K562 (cell line): ENCODE results near the gene SYT3. TPM values are rescaled to one million over a fixed set of nuclear protein-coding genes. Genes with fewer than 3 reads are reported as not detected.

Source experiments
- ARHGAP35 ChIP-seq: fragments of 450-650 bp; IDR thresholded peaks from 2 replicates; pipeline ENCODE4 v1.6.1; 2018; ENCODE audit not compliant: partially characterized antibody
- BHLHE40 ChIP-seq: IDR thresholded peaks from 2 replicates; pipeline ENCODE4 v1.6.1; 2011; ENCODE audit warnings: low read length, improper control_type of control experiment
- BRCA1 ChIP-seq, 2 experiments: fragments of 450-650 bp in 1 of 2; sonication (generic) in 1 of 2; formaldehyde crosslinking in 1 of 2; IDR thresholded peaks; 2 replicates each; pipeline versions ENCODE4 v1.5.0 to v1.6.1; 2017 to 2020; ENCODE audit warnings: mild to moderate bottlenecking in 1 of 2, missing genetic modification reagents in 1 of 2
- CBFA2T3 ChIP-seq: fragments of 450-650 bp; IDR thresholded peaks from 2 replicates; pipeline ENCODE4 v1.6.1; 2017
- CREM ChIP-seq: IDR thresholded peaks from 2 replicates; pipeline ENCODE4 v1.6.1; 2014; ENCODE audit warnings: antibody characterized with exemption, low read depth
- HLTF ChIP-seq: fragments of 450-650 bp; IDR thresholded peaks from 2 replicates; pipeline ENCODE4 v1.6.1; 2016
- HMGXB4 ChIP-seq: sonication (generic); formaldehyde crosslinking; IDR thresholded peaks from 2 replicates; pipeline ENCODE4 v1.8.1; 2023; ENCODE audit warnings: mild to moderate bottlenecking, missing genetic modification reagents
- IFI16 ChIP-seq: fragments of 250-450 bp; sonication (Bioruptor Pico); IDR thresholded peaks from 2 replicates; pipeline ENCODE4 v2.1.2; 2022; ENCODE audit warnings: mild to moderate bottlenecking, inconsistent platforms
- MCM5 ChIP-seq: fragments of 450-650 bp; IDR thresholded peaks from 2 replicates; pipeline ENCODE4 v1.6.1; 2016; ENCODE audit warnings: low read depth
- MECOM ChIP-seq: fragments of 250-450 bp; sonication (Bioruptor Pico); IDR thresholded peaks from 2 replicates; pipeline ENCODE4 v1.8.0; 2022; ENCODE audit warnings: inconsistent platforms
- MEF2A ChIP-seq: IDR thresholded peaks from 2 replicates; pipeline ENCODE4 v1.6.1; 2011; ENCODE audit warnings: low read depth, mild to moderate bottlenecking, low read length, moderate library complexity; ENCODE audit not compliant: control insufficient read depth
- RBM34 ChIP-seq: fragments of 200-400 bp; formaldehyde crosslinking; IDR thresholded peaks from 2 replicates; pipeline ENCODE4 v1.6.1; 2018; ENCODE audit warnings: low read length, borderline replicate concordance; ENCODE audit not compliant: insufficient read depth
- SMAD1 ChIP-seq: fragments of 150-350 bp; IDR thresholded peaks from 2 replicates; pipeline ENCODE4 v1.6.1; 2014; ENCODE audit warnings: low read length, low read depth; ENCODE audit not compliant: partially characterized antibody
- STAT5B ChIP-seq: fragments of 250-450 bp; sonication (Bioruptor Pico); IDR thresholded peaks from 2 replicates; pipeline ENCODE4 v1.8.0; 2021; ENCODE audit warnings: mild to moderate bottlenecking, inconsistent platforms
- SUPT5H ChIP-seq: fragments of 450-650 bp; IDR thresholded peaks from 2 replicates; pipeline ENCODE4 v1.6.1; 2016
- TCFL5 ChIP-seq: fragments of 250-450 bp; sonication (Bioruptor Pico); conservative IDR thresholded peaks from 2 replicates; pipeline ENCODE4 v1.6.1; 2021; ENCODE audit warnings: mild to moderate bottlenecking, moderate library complexity, matching md5 sums
- TSC22D4 ChIP-seq: fragments of 450-650 bp; IDR thresholded peaks from 2 replicates; pipeline ENCODE4 v1.6.1; 2016; ENCODE audit warnings: missing genetic modification characterization, missing biosample characterization, control low read depth
- USF1 ChIP-seq: sonication (generic); formaldehyde crosslinking; IDR thresholded peaks from 2 replicates; pipeline ENCODE4 v1.9.0; 2022; ENCODE audit warnings: mild to moderate bottlenecking, missing genetic modification reagents
- YY1 ChIP-seq, 3 experiments: IDR thresholded peaks; 2 replicates each; pipeline ENCODE4 v1.6.1; 2011; ENCODE audit warnings: low read length in 2 of 3, mild to moderate bottlenecking in 2 of 3, moderate library complexity in 2 of 3, borderline replicate concordance in 1 of 3, control low read depth in 1 of 3, low read depth in 1 of 3; ENCODE audit not compliant: insufficient read depth in 3 of 3, insufficient replicate concordance in 2 of 3, control insufficient read depth in 1 of 3, insufficient read length in 1 of 3; ENCODE audit errors: extremely low read depth in 1 of 3
- ZBTB12 ChIP-seq: fragments of 250-450 bp; sonication (Bioruptor Pico); IDR thresholded peaks from 2 replicates; pipeline ENCODE4 v1.4.0; 2020
- ZBTB34 ChIP-seq: fragments of 250-450 bp; sonication (Bioruptor Pico); IDR thresholded peaks from 2 replicates; pipeline ENCODE4 v1.8.0; 2021; ENCODE audit warnings: mild to moderate bottlenecking, moderate library complexity
- ZBTB7A ChIP-seq: IDR thresholded peaks from 2 replicates; pipeline ENCODE4 v1.6.1; 2011; ENCODE audit warnings: low read depth, mild to moderate bottlenecking, low read length, moderate library complexity, borderline replicate concordance; ENCODE audit not compliant: control insufficient read depth
- ZEB2 ChIP-seq: fragments of 450-650 bp; IDR thresholded peaks from 2 replicates; pipeline ENCODE4 v1.6.1; 2016
- ZNF12 ChIP-seq: sonication (generic); formaldehyde crosslinking; IDR thresholded peaks from 2 replicates; pipeline ENCODE4 v1.4.0; 2020; ENCODE audit warnings: mild to moderate bottlenecking, missing genetic modification reagents
- ZNF175 ChIP-seq: fragments of 200-800 bp; sonication (Bioruptor generic); IDR thresholded peaks from 2 replicates; pipeline ENCODE4 v1.6.1; 2016; ENCODE audit warnings: low read depth, mild to moderate bottlenecking, missing genetic modification characterization, missing compliant biosample characterization
- ZNF589 ChIP-seq: fragments of 200-800 bp; sonication (Bioruptor generic); IDR thresholded peaks from 2 replicates; pipeline ENCODE4 v1.6.1; 2016; ENCODE audit warnings: low read depth, missing genetic modification characterization, missing compliant biosample characterization
- polyA plus RNA-seq, 8 experiments: library from polyadenylated mRNA; depleted of rRNA in 4 of 8; stranded (reverse) in 5 of 8; unstranded in 3 of 8; fragments of >200 nt; fragmentation: Nextera tagmentation in 2 of 8; fragmentation: Illumina TruSeq in 1 of 8; extraction: Ambion mirVana in 2 of 8; extraction: Trizol in 1 of 8; gene quantifications; 2 replicates each; pipeline versions ENCODE4 v1.2.1 to v1.2.3, GENCODE V29; 2011 to 2014; ENCODE audit warnings: inconsistent platforms in 1 of 8, missing spikeins in 1 of 8
- total RNA-seq, 7 experiments: library from RNA; depleted of rRNA in 6 of 7; stranded (reverse); fragments of >200 nt in 6 of 7; fragmentation: Illumina TruSeq in 2 of 7; extraction: Trizol in 2 of 7; gene quantifications; 2 replicates each; pipeline versions ENCODE4 v1.2.1 to v1.2.3, GENCODE V29; 2011 to 2021; ENCODE audit warnings: low replicate concordance in 1 of 7

The SYT3 gene
- total and polyA plus RNA-seq, 9 of the 15 experiments (the other 6 are each of a cell fraction or from before 2014, with no cell fraction given) = 0.36 to 2.0 (median 0.54) TPM; not detected in 2

GRCh38 chr19:50657222-50657669, 17.6 kb upstream of the SYT3 start (continued):
- TF ChIP-seq MECOM (no peak), ZBTB34 (no peak), STAT5B (CRISPR knock-in tag) (no peak), SMAD1 (no peak), ZBTB12 (CRISPR knock-in tag) (no peak), ZNF175 (CRISPR knock-in tag) (peak; percentile 73; the same call in 1 of the 2 replicates), TSC22D4 (tag) (no peak), MCM5 (no peak), ZNF12 (CRISPR knock-in tag) (no peak), IFI16 (CRISPR knock-in tag) (no peak), MEF2A (no peak), HMGXB4 (CRISPR knock-in tag) (no peak), ZBTB7A (no peak), CBFA2T3 (0 out of 2 replicates have a peak, but pooled peaks have one; percentile 10), CREM (0 out of 2 replicates have a peak, but pooled peaks have one; percentile 19), TCFL5 (CRISPR knock-in tag) (no peak), ARHGAP35 (no peak), BHLHE40 (peak; percentile 76), BRCA1 (IDR thresholded peaks at IDR 0.05) (no peak), BRCA1 (CRISPR knock-in tag; IDR thresholded peaks at IDR 0.05) (no peak), RBM34 (no peak), ZEB2 (no peak), ZNF589 (CRISPR knock-in tag) (peak; percentile 90), USF1 (CRISPR knock-in tag) (peak; percentile 79), YY1 (IDR thresholded peaks at IDR 0.05; ENCODE audit: borderline replicate concordance in 1 of 3, control insufficient read depth in 1 of 3, extremely low read depth in 1 of 3, insufficient read depth in 3 of 3, insufficient read length in 1 of 3, insufficient replicate concordance in 2 of 3, low read depth in 1 of 3, low read length in 2 of 3) (no peak), HLTF (no peak), SUPT5H (no peak)
